ENCODE data around the gene SCLY. TPM values are rescaled to one million over a fixed set of nuclear protein-coding genes. Genes with fewer than 3 reads are reported as not detected.

SCLY gene
- total and polyA plus RNA-seq, 2 of the 8 experiments (the other 6 are each of a cell fraction or from before 2014, with no cell fraction given): 79.0 to 79.5 TPM

DNA sequence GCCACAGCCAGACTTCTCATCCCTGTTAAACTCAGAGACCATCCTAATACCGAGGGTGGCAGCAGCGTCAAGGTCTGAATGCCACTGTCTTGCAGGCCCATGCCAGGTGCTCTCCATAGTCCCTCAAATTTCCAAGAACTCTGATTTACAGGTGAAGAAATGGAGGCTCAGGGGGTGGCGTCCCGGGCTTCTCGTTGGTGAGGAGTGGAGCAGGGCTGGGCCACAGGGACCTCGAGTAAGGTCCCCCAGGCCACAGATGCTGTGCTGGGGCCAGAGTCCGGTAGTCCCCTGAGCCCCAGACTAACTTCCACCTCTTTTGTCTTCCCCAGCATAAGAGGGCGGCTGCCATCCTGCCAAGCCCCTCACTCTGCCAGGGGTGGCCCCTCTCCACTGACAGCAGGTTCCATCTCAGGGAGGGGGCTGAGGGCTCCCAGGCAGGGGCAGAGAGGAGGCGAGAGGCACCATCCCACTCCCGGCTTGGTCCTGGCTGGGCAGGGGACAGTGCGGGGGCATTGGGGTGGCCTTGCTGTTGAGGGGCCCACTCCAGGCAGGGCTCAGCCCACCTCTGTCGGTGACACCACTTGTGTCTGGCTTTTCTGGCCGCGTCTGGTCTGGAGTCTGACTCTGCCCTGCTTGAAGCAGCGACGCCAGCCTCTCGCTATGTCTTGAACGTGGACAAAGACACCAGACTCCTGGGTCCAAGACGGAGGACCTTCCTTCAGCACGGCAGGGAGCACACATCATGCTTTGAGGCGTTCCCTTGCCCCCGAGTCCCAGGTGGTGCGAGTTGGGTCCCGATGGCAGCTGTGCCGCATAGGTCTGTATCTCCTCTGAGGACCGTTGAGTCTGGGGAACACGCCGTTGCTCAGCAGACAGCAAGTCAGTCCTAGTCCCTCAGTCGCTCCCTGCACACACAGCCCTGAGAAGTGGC, 61.8 kb downstream of the SCLY start (continued):
- TF ChIP-seq MAFK (IDR thresholded peaks at IDR 0.05; ENCODE audit: low read depth, low read length) (no peak), EP300 (IDR thresholded peaks at IDR 0.05; ENCODE audit: borderline replicate concordance in 1 of 2, low read depth in 2 of 2, low read length in 2 of 2) (no peak)
